Measurements from ENCODE around the gene CRB1.

GRCh38 chr1:197485790-197486189, 217.7 kb downstream of the CRB1 start:
- TF ChIP-seq CTCF (IDR thresholded peaks at IDR 0.05) (no peak), REST (IDR thresholded peaks at IDR 0.05; ENCODE audit: insufficient read depth in 1 of 2, low read depth in 2 of 2, low read length in 1 of 2) (no peak), POLR2AphosphoS5 (IDR thresholded peaks at IDR 0.05; ENCODE audit: low read depth, low read length) (no peak), TCF7L2 (IDR thresholded peaks at IDR 0.05; ENCODE audit: low read depth, low read length) (no peak)

Measured in Panc1 (cell line).